Stimulated activated CD4-positive, alpha-beta T cell treated with anti-CD3 and anti-CD28 coated beads, Interleukin-4, amount 100 ng/mL, for 1 hour (primary cell): ENCODE measurements around the gene PRUNE2.
"Not testable (repeated sequence)": the region's sequence is repeated elsewhere in the genome, so short reads cannot be mapped to it uniquely, and the experiment has no call there.

ENCODE experiments used
- DNase-seq: peaks from one replicate; pipeline ENCODE4 v3.0.0-alpha.2; 2020

Gene PRUNE2

DNA sequence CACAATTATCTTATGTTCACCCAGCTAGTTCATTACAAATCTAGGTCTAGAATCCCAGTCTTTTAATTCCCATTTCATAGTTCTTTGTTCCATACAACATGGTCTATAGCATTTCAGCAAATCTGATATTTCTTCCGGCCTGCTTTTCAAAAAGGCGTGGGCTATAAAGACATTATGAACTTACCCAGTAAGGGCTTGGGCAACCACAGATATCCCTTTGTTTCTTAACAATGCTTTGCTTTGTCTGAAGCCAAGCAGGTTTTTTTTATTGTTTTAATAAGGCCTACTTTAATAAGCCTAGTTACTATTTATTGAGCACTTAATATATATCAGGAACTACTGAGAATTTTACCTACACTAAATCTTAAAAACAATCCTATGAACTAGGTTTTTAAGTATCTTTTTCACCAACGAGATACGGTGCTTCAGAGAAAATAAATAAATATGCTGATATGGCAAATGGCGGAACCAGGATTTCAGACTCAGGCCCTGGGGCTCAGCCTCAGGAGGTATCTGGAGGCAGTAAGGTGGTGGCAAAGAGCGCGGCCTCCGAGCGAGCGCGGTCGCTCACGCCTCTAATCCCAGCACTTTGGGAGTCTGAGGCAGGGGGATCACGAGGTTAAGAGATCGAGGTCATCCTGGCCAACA lies 112.0 kb downstream of the PRUNE2 start:
- DNase-seq = no peak

DNA sequence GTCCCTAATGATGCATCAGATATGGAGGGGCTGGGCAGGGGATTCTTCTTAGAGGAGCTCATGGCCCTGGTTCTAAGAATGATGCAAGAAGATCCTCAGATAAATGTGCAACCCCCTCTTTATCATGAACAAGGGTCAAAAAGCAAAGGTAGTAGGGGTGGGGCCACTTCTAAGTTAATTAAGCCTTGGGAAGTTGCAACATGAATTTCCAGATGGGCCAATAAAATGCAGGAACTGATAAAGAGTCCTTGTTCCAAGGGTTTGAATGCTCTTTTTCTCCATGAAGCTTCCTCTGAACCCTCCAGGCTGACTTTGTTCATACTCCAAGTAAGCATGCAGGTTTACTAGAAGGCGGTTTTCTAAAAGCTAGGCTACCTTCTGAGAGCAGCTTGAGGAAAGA lies 116.1 kb downstream of the PRUNE2 start:
- DNase-seq = no peak

DNA sequence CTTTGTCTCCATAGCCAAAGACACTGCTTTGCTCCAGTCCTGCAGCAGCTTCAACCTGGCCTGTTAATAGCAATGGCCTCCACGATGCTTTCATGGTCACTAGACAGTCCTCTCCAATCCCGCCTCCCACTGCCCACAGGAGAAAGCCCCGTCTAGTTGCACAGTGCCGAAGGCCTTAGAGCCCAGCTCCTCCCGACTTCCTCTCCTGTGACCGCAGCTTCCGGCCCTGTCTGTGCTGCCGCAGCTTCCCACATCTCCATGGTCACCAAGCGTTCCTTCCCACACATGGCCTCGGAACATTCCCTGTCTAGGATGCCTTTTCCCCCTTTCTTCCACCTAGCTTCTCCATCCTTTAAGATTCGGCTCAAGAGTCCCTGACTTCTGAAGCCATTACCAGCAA lies 118.2 kb downstream of the PRUNE2 start:
- no peak for DNase-seq

DNA sequence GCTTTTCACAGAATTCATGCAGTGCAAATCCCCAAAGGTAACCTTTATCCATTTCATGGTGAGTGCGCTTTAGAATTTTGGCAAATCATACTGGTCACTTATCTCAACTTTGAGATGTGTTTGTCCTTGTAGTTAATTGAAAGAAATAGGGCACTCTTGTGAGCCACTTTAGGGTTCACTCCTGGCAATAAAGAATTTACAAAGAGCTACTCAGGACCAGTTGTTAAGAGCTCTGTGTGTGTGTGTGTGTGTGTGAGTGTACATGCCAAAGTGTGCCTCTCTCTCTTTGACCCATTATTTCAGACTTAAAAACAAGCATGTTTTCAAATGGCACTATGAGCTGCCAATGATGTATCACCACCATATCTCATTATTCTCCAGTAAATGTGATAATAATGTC lies 120.4 kb downstream of the PRUNE2 start:
- DNase-seq = no peak

DNA sequence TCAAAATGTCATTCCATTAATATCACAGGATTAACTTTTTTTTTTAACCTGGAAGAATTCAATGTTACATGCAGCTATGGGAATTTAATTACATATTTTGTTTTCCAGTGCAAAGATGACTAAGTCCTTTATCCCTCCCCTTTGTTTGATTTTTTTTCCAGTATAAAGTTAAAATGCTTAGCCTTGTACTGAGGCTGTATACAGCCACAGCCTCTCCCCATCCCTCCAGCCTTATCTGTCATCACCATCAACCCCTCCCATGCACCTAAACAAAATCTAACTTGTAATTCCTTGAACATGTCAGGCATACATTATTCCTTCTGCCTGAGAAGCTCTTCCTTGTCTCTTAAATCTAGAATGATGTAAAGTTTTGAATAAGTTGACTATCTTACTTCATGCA lies 121.0 kb downstream of the PRUNE2 start:
- DNase-seq = no peak

DNA sequence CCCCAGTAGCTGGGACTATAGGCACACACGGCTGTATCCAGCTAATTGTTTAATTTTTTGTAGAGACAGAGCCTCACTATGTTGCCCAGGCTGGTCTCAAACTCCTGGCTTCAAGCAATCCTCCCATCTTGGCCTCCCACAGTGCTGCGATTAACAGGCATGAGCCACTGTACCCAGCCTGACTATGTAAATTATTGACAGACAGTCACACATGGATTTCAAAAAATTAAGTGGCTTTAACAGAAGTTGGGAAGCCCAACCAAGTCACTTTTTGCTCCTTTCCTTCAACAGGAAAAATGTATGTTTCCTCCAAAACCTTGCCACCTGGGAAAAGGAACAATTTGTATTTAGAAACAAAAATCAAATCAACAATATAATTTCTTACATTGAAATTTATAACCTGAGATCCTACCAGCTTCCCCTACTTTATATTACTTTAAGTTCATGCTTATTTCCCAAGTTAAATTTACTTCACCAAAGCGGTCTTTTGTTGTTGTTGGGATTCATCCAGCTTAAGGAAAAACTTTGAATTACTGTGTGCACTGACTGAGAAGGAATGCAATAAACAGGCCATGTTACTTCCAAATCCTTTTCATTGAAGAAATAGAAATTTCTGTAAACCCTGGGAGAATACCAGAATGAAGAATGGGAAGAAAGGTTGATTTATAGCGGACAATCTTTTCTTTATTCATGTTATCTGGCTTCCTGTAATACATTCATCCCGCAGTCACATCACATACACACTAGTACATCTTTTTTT lies 133.0 kb downstream of the PRUNE2 start:
- no peak for DNase-seq

DNA sequence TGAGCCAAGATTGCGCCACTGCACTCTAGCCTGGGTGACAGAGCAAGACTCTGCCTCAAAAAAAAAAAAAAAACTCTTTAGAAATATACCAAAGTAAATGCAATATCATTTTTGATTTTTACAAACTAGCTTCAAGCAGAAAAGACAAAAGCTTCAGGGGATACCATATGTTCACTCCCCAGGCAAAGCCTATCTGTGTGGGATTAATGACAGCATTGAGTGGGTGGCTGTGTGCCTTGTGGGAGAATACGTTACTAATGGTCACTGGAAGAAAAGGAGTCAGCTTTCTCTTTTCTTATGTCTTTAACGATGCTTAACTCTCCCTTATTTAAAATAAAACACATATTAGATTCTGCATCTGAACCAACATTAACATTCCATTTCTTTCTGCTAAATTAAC lies 139.8 kb downstream of the PRUNE2 start:
- DNase-seq = no peak

DNA sequence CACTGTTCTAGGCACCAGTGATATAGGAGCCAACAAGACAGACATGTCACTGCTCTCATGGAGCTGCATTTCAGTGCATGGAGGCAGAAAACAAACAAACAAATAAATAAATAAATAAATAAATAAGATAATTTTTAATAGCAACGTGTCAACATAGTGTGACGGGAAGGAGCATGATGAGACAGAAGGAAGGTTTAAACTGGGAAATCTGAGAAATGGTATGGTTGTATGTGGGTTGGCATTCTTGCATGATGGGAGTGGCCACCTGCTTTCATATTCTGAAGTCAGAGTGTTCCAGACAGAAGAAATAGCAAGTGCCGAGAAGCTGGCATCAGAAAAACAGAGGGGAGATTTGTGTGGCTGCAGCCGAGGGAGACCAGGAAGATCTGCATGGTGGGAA lies 141.8 kb downstream of the PRUNE2 start, which contains the start of gene PCA3:
TSS of gene PCA3 (plus strand) at position 301 of the 400 bp plus-strand sequence.
- no peak for DNase-seq

DNA sequence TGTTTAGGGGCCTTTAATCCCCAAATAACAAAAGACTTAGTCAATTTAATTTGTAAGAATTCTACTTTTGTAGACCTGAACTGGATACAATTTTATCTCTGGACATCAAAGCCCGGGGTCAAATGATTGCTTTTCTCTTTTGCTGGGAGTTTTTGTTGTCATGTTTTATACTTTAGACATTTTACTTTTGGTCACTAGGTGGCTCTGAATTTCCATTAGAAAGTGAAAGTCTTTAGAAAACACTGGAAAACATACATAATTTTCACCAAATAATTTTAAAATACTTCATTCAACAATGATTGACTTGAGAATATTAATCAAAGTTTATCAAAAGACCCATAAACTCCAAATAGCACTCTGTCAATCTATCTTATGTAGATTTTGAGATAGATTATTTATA lies 144.5 kb downstream of the PRUNE2 start:
- DNase-seq = no peak

DNA sequence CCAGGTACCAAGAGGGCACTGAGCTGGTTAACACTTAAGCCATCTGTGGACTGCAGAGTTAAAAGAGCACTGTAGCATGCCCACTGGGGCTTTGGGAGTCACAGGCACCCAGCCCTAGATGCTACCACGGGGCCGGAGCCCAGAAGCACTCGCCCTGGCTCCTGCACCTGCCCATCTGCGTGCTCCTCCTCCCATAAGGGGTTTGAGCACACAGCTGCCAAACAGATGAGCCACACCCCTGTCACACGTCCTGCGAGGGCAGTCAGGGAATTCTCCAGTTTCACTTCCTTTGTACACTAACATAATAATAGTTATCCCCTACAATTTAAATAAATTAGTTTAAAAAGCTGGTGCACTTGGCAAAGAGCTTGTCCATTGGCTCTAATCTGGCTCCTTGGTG lies 146.2 kb downstream of the PRUNE2 start:
- no peak for DNase-seq

DNA sequence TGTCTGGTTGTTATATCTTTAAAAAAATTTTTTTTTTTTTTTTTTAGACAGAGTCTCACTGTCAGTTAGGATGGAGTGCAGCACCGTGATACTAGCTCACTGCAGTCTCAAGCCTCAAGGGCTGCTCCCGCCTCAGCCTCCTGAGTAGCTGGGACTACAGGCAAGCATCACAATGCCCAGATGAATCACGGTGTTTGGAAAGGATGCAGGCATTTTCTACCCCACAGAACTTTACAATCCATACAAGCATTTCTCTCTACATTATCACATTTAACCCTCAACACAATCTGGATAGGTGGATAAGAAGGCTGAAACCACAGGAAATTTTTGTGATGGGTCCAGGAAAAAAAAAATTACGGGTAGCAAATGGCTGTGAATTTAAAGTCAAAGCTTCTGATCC lies 147.4 kb downstream of the PRUNE2 start:
- no peak for DNase-seq

DNA sequence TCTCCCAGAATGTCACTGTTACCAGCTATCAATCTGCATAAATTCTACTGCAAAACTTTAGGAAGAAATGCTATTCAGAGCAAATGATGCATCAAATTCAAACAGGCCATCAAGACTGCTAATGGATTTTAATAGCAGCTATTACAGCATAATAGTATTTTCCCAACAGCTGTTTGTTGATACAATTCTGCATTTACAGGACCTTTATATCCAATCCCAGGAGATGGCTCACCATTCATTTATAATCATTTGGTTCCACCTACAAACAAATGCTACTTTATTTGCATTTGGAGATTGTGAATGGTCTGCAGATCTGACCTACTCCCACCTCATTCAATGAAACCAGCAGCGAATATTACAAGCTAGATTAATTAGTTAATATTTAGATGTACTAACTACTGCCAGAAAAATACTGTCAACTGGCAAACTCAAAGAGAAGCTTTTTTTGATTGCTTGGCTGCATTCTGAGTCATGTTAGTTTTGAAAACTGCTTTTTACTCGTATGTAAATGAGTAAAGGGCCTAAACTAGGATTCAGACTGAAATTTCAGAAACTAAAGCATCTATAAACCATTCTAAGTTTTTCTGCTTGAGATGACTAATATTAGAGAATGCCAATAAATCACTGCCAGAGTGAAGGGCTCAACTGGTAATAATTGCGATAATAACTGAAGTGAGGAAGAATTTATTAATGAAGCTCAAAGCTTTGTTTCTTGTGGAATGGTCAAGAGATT lies 148.8 kb downstream of the PRUNE2 start:
- DNase-seq = no peak

DNA sequence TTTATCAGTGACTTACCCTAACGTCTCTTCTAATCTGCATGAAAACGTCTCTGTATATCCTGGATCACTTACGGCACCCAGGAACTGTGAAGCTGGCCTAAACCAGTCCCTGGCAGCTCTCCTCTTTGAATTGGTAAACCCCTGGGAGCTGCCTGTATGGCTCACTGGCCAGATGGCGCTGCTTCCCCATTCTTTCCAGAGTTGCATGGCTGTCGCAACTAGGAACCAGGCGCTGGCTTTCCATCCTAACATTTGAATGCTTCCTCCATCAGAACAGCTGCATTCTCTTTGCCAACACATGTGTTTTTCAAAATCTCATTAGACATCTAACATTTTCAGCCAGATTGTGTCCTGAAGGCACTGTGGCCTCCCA lies 149.7 kb downstream of the PRUNE2 start:
- no peak for DNase-seq

DNA sequence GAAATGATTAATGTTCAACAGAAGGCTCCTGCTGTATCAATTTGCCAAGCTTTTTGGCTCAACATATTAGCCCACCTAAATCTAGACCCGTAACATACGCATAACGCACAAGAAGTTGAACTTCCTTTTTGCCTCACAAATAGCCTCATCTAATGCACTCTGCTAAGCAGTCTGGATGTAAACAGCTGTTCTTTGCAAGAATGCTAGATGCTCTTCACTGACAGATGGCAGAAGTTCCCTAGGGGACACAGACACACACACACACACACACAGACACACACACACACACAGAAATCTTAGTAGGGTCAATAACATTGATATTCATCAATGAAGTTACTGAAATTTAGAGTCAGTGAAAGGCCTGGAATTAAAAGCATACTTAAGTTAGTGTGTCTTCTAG lies 154.9 kb downstream of the PRUNE2 start:
- DNase-seq = no peak

DNA sequence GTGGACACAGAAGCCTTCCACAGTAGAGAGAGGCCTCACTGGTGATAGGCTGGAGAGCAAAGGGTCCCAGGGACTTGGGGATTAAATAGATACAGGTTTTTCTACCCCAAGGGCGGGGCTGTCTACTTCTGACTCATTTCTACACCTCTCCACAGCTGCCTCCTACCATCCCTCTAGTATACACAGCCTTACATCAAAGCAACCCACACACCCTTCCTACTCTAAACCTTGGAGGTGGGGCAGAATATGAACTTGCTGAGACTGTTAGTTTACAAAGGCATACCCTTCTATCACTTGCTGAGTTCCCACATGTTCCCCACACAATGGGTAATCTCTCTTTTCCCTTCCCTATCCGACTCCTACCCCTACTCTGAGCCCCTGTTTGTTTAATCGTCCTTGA lies 161.6 kb downstream of the PRUNE2 start:
- no peak for DNase-seq

DNA sequence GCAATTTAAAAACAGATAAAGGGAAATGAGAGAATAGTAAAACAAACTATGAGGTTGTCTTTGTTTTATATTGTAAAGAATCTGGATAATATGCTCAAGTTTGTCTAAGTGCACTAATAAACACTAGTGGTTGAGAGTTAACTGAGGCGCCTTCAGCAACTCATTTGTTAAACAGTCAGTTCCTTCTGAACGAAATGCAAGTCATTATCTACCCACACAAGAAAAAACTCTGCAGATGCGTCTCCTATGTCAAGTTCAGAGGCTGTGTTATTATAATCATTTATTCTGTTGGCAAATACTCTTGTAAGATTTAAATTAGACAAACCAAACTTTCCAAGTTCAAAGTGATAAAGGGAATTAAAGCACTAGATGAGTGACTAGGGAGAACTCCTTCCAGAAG lies 162.0 kb downstream of the PRUNE2 start:
- no peak for DNase-seq

DNA sequence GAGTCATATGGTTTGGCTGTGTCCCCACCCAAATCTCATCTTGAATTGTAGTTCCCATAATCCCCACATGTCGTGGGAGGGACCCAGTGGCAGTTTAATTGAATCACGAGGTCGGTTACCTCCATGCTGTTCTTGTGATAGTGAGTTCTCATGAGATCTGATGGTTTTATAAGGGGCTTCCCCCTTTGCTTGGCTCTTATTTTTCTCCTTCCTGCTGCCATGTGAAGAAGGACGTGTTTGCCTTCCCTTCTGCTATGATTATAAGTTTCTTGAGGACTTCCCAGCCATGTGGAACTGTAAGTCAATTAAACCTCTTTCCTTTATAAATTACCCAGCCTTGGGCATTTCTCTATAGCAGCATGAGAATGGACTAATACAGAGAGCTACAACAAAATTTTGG lies 163.0 kb downstream of the PRUNE2 start:
- not testable (repeated sequence) for DNase-seq

DNA sequence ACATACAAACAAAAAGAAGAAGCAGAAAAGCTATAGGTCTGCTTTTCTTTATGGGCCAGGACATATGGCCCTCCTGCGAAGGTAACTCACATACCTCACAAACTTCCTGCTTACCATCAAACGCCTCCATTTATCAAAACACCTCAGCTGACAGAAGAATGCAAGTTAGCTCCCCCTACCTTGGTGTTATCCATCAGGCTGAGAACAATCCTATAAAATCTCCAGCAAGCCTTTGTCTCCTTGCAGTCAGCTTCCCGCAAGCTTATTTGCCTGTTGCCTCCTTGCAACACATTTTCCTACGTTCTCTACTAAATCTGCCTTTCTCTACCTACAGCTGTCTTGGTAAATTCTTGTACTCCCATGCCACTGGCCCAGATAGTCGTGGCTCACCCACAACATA lies 164.4 kb downstream of the PRUNE2 start:
- DNase-seq = no peak

DNA sequence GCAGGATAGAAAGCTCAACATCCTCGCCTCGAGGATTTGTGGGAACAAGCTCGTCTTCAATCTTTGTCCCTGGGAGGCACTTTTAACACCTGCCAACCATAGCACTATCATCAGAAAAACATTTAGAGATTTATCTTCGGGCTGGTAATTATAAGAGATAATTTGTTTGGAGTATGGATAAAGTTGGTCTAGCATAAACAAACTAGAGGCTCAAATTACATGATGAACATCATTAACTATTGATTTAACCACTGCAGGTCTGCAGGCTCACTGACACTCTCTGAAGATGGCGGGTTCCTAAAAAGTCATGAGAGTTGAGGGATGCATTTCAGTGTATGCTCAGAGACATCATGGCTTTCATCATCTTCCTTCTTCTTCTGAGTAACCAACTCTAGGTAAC lies 167.5 kb downstream of the PRUNE2 start:
- no peak for DNase-seq

DNA sequence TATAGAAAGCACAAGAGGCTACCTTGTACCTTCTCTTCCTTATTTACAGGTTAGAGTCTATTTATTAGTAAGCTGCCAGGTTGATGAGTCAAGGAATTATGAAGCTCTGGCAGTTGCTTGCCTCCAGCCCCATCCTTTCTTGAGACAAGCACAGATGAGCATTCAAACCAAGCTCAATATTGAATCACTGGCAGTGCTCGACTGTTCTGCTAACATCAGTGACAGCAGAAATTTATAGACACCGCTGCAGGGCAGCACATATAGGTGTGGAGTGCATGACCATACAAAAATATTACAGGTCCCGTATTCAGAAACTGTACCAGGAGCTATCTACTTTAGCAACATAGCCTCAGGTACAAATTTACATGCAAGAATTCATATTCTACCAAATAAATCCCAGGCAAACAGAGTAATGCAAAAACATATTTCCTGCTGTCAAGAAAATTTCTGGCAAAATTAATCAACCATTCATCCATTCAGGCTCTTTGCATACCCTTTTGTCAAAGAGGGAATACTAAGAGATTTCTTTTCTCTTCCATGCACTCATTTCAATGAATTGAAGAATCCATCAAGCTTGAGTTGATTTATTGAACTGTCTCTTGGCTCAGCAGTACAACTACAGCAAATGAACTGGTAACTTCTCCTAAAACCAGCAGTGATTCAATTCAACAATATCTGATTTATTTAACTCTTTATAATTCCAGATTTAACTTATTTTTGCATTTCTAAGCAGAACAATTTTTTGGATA lies 168.6 kb downstream of the PRUNE2 start:
- DNase-seq = no peak

DNA sequence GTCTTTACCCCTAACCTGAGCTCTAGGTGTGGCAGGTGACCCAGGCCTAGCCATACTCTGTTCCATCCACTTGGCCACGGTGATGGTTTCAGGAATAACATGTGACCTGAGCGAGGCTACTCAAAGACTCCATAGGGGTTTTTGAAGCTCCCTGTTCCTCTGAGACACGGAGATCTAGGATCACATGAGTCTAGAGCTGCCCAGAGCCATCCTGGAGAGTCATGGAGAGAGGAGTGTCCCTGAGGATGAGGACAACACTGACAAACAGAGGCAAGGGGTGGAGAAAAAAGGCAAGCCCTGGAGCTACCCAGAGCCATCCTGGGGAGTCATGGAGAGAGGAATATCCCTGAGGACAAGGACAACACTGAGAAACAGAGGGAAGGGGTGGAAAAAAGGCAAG lies 171.2 kb downstream of the PRUNE2 start:
- DNase-seq = no peak

DNA sequence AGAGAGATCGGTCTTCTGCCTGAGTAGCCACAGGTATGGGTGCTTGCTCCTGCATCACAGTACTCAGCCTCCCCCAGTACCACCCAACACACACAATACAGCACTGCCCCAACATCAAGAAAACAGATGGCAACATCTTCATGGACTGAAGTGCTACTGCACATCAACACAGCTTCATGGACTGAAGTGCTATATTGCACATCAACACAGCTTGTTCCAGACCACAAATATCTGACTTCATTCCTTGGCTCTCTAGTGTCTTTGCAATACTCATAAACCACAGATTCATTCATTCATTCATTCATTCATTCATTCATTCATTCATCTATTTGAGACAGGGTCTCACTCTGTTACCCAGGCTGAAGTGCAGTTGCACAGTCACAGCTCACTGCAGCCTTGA lies 172.8 kb downstream of the PRUNE2 start:
- no peak for DNase-seq

DNA sequence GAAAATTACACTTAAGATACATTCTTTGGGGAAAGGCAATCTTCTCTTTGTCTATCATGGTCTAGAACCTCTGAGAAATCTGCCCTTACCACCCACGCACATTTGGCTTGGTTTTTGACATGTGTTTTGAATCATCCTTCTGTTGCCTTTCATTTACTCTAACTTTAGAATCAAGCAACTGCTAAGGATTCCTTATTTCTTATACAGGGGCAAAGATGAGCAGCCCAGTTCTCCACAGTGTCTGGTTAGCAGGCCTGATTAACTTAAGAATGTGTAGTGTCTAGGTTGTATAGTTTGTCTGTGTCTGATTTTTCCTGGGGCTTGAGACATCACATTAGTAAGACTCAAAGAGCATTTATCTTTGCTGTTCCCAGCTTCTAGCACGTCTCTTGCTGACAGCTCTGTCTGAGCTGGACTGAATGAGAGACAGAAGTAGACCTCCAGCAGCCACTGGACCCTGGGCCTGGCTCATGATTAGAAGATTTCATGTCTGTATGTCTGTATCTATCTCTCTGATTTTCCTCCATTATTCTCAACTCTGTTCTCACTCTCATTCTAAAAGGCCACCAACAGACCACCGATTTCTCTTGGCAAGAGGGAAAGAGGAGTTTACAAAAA lies 173.5 kb downstream of the PRUNE2 start:
- DNase-seq = no peak
